Nephron progenitor cell (in vitro differentiated cells): ENCODE results near the gene GFAP.
"Not testable (repeated sequence)": the region's sequence is repeated elsewhere in the genome, so short reads cannot be mapped to it uniquely, and the experiment has no call there.

Experiments used
- DNase-seq: peaks from one replicate; pipeline ENCODE4 v3.0.0; 2021
- H3K27ac Mint-ChIP-seq: 2 replicates; pipeline ENCODE4 v1.8.0; 2021; ENCODE audit warnings: mild to moderate bottlenecking, moderate library complexity, mixed read lengths
- H3K27me3 Mint-ChIP-seq: 2 replicates; pipeline ENCODE4 v1.8.0; 2021; ENCODE audit warnings: mild to moderate bottlenecking, low read depth, mixed read lengths; ENCODE audit not compliant: poor library complexity
- H3K36me3 Mint-ChIP-seq: 2 replicates; pipeline ENCODE4 v1.8.0; 2021; ENCODE audit warnings: low read depth, mixed read lengths
- H3K4me1 Mint-ChIP-seq: 2 replicates; pipeline ENCODE4 v1.8.0; 2021; ENCODE audit warnings: mixed read lengths
- H3K4me3 Mint-ChIP-seq: 2 replicates; pipeline ENCODE4 v1.8.0; 2021; ENCODE audit warnings: mild to moderate bottlenecking, moderate library complexity, mixed read lengths
- H3K9me3 Mint-ChIP-seq: 2 replicates; pipeline ENCODE4 v1.8.0; 2021; ENCODE audit warnings: mild to moderate bottlenecking, moderate library complexity, mixed read lengths
- TF ChIP-seq, protein P1 (sequence below): fragments of 200-600 bp; sonication (generic); IDR thresholded peaks from 2 replicates; pipeline ENCODE4 v1.5.0; 2021; ENCODE audit warnings: antibody characterized with exemption

GFAP gene

DNA sequence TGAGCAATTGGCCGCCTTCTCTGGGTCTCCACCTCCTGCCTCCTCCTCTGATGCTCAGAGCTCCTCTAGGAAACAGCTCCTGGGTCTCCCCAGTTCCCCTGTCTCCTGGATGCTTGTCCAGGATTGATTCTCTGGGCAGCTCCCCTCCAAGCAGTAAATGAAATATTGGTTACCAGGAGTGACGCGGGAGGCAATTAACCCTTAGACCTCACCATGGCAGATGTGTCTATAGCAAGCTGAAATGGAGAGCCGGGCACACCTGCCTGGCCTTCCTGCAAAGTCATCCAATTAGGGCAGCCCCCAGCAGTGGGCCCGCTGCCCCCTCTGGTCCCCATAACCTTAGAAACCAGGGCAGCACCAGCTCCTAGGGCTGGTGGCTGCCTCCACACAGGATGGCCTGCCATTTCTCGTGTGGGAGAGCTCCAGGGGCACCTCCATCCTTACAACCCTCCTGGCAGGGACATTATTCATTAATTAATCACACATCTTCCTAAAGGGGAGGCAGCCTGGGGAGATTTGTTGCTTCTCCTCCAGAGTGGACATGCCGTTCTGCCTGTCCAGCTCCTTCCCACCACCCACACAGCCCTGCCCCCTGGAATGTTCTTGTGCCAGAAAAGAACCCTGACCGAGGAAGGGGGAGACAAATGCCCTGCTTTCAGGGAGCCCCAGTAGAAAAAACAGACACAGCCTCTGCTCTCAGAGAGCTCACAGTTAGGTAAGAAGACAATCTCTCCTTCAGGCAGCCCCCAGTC is 40.5 kb upstream of the GFAP start:
- peak overlapping the region; percentile 85 for H3K27ac Mint-ChIP-seq
- no peak for DNase-seq
- no peaks in the 10 kb centered on the region for H3K9me3 Mint-ChIP-seq
- H3K4me3 Mint-ChIP-seq, result no peak overlapping the region
- TF ChIP-seq, protein P1, sequence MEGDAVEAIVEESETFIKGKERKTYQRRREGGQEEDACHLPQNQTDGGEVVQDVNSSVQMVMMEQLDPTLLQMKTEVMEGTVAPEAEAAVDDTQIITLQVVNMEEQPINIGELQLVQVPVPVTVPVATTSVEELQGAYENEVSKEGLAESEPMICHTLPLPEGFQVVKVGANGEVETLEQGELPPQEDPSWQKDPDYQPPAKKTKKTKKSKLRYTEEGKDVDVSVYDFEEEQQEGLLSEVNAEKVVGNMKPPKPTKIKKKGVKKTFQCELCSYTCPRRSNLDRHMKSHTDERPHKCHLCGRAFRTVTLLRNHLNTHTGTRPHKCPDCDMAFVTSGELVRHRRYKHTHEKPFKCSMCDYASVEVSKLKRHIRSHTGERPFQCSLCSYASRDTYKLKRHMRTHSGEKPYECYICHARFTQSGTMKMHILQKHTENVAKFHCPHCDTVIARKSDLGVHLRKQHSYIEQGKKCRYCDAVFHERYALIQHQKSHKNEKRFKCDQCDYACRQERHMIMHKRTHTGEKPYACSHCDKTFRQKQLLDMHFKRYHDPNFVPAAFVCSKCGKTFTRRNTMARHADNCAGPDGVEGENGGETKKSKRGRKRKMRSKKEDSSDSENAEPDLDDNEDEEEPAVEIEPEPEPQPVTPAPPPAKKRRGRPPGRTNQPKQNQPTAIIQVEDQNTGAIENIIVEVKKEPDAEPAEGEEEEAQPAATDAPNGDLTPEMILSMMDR, result no peak
- peaks cover 42% of the 10 kb centered on the region for H3K4me1 Mint-ChIP-seq
- no peaks in the 10 kb centered on the region for H3K36me3 Mint-ChIP-seq
- H3K27me3 Mint-ChIP-seq, result peaks cover 40% of the 10 kb centered on the region

DNA sequence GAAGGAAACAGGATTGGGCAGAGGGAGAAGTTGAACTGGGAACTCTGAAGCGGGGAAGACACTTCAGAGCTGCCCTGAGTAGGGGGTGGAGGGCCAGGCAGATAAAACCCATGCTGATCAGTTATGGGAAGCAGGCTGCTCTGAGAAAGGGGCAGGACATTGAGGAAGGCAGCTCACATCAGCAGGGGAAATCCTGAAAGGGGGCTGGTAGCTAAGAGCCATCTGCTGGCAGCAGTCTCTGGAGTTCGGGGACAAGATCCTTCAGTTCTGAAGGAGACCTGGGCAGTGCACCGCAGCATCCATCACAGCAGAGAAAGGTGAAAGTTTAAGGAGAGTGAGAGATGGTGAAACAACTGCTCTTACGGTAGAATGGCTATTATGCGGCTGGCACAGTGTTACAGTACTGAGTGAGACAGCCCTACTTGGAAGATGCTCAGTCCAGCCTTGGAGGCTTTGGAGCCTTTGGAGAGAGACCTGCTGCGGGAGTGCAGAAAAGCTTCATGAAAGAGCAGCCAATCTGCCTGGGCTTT is 37.7 kb upstream of the GFAP start:
- Mint-ChIP-seq H3K4me1 (peaks cover 34% of the 10 kb centered on the region), H3K36me3 (no peaks in the 10 kb centered on the region), H3K9me3 (no peaks in the 10 kb centered on the region), H3K4me3 (no peak overlapping the region), H3K27ac (no peak overlapping the region), H3K27me3 (peaks cover 44% of the 10 kb centered on the region)
- TF ChIP-seq, protein P1, result no peak
- DNase-seq, result no peak

DNA sequence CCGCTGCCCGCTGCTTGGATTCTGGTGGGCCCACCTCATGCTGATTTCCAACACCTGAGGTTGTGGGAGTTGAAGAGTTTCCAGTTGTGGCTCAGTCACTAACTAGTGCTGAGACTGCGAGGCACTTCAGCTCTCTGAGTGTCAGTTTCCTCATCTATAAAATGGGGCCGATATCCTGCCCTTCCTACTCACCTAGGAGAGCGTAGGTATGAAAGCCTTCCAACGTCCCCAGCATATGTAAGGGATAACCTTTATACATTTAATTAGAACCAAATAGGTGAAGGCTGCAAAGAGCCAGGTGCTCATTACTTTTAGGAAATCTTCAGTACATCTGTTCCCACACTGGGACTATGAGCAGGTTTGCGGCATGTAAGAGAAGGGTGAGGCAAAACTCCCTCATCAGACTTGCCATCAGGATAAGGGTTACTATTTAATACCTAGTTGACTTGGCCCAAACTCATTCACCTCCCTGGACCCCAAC is 33.1 kb upstream of the GFAP start:
- peaks cover 17% of the 10 kb centered on the region for H3K4me1 Mint-ChIP-seq
- H3K4me3 Mint-ChIP-seq, result peak overlapping the region; percentile 94
- no peaks in the 10 kb centered on the region for H3K9me3 Mint-ChIP-seq
- no peak for DNase-seq
- H3K27ac Mint-ChIP-seq, result no peak overlapping the region
- peaks cover 22% of the 10 kb centered on the region for H3K27me3 Mint-ChIP-seq
- peaks cover 28% of the 10 kb centered on the region for H3K36me3 Mint-ChIP-seq
- TF ChIP-seq, protein P1, result no peak

DNA sequence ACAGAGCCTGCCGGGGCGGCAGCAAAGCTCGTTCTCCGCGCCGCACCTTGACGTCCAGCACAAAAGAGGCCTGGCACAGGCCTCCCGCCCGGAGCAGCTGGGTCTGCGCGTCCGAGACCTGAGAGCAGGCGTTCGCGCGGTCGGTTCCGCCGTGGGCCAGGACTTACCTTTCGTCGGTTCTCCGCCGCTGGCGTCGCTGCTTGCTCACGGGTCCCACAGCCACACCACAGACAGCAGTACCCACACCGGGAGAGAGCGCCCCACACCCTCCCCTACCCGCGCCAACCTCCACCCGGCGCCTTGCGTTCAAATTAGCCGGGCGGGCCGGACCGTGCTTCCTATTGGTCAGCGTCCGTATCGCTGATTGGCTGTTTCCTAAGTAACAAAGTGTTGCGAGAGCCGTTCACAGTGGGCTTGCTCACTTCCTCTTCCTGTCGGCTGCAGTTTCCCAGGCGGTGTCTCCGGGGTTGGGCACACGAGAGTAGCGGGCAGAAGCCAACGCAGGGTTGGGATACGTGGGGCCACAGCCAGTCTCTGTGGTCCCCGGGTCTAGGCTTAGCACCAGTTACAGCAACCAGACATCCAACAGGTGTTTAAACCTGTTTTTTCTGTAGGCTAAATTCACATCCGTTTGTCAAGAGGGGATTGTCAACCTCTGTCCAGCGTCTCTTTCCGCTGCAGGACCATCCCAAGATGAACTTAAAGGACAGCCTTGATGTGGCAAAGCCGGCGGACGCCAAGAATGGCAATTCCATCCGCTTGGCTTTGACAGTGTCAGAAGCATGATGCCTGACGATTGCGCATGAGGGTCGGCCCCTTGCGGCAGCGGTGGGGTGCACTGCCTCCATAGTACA is 32.4 kb upstream of the GFAP start, which contains the start of gene KIF18B:
Gene KIF18B, minus strand, starts transcription at position 313 of the 854 bp plus-strand sequence. CDS start 11,429 bp downstream, outside the sequence.
- H3K9me3 Mint-ChIP-seq, result no peaks in the 10 kb centered on the region
- peaks cover 17% of the 10 kb centered on the region for H3K4me1 Mint-ChIP-seq
- DNase-seq, result peak; percentile 87
- TF ChIP-seq, protein P1, result no peak
- peaks cover 17% of the 10 kb centered on the region for H3K27me3 Mint-ChIP-seq
- peaks cover 35% of the 10 kb centered on the region for H3K36me3 Mint-ChIP-seq
- peak within 1 kb of the TSS; percentile 94 for H3K4me3 Mint-ChIP-seq
- peak within 1 kb of the TSS; percentile 41 for H3K27ac Mint-ChIP-seq

DNA sequence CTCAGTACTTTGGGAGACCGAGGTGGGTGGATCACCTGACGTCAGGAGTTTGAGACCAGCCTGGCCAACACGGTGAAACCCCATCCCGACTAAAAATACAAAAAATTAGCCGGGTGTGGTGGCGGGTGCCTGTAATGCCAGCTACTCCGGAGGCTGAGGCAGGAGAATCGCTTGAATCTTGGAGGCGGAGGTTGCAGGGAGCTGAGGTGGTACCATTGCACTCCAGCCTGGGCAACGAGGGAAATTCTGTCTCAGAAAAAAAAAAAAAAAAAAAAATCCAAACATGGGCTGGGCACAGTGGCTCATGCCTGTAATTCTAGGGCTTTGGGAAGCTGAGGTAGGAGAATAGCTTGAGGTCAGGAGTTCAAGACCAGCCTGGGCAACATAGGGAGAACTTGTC is 30.4 kb upstream of the GFAP start:
- not testable (repeated sequence) for H3K27ac Mint-ChIP-seq, H3K9me3 Mint-ChIP-seq, DNase-seq, H3K27me3 Mint-ChIP-seq
- Mint-ChIP-seq H3K36me3 (peaks cover 52% of the 10 kb centered on the region), H3K4me3 (peak overlapping the region; percentile 94), H3K4me1 (peaks cover 24% of the 10 kb centered on the region)

DNA sequence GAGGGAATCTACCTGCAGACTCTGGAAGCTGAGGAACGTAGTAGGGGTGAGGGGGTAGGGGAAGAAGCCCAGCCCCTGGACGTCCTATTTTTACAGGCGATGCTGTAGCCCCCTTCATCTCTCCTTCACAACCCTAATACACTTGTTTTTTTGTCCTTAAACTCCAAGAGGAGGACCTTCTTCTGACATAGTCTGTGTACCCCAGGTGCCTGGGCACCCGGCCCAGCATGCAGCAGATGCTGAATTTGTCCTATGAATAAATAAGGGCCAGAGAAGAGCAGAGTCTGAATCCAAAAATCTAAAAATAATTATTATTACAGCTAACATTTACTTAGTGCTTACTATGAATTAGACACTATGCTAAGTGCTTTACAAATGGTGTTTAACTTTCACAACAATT is 27.2 kb upstream of the GFAP start:
- H3K4me3 Mint-ChIP-seq, result no peak overlapping the region
- no peaks in the 10 kb centered on the region for H3K27me3 Mint-ChIP-seq
- DNase-seq, result no peak
- H3K9me3 Mint-ChIP-seq, result peaks cover 25% of the 10 kb centered on the region
- peaks cover 84% of the 10 kb centered on the region for H3K36me3 Mint-ChIP-seq
- H3K4me1 Mint-ChIP-seq, result peaks cover 15% of the 10 kb centered on the region
- TF ChIP-seq, protein P1, result no peak
- H3K27ac Mint-ChIP-seq, result peak overlapping the region; percentile 16
